ENCODE measurements around the gene VPS41. TPM values are rescaled to one million over a fixed set of nuclear protein-coding genes. Genes with fewer than 3 reads are reported as not detected.
A peak's percentile ranks its signal among the peaks of the same experiment; 100 is the strongest.

The VPS41 gene
- total RNA-seq, 3 donors from 2014 or later = 46.2 to 49.2 (median 47.1) TPM

DNA sequence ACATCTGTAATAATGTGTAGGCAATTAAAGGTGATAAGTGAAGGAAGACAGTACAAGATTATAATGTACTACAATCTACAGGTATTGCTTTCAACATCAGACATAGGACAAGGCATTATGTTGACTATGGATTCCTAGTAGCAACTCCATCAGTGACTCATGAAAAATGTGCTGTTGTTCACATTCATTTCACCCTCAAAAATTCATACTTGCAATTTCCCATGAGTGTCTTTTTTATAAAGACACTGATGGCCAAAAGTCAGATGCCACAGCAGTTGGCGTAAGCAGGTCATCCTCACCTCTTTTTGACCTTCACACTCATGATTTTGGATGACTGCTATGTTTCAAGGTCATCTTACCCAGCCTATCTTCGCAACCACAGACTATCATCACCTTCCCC lies 177.8 kb downstream of the VPS41 start:
- DNase-seq = no peak
- H3K4me1 Mint-ChIP-seq (ENCODE audit: low read depth) = no peaks in the 10 kb centered on the region
- H3K4me3 Mint-ChIP-seq = no peak overlapping the region
- no peaks in the 10 kb centered on the region for H3K27me3 Mint-ChIP-seq (ENCODE audit: low read depth)
- ATAC-seq = peak in 1 of 2 donors; percentile 14
- no peaks in the 10 kb centered on the region for H3K9me3 Mint-ChIP-seq
- H3K36me3 Mint-ChIP-seq (ENCODE audit: insufficient read depth) = peaks cover 23% of the 10 kb centered on the region

DNA sequence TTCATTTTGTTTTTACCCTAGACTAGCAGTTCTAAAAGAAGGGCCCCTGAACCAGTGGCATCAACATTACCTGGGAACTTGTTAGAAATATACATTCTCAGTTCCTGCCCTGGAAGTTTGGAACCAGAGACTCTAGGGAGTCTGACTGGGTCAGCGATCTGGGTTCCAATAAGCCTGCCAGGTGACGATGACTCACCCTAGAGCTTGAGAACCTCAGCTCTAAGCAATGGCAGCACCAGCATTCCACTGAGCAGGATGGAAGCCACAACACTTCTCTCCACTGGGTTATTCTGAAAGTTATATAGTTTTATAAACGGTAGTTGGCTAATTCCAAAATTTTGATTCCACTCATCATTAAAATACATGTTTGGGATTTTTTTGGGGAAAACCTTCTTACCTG lies 180.8 kb downstream of the VPS41 start:
- no peak for DNase-seq
- Mint-ChIP-seq H3K9me3 (no peaks in the 10 kb centered on the region), H3K36me3 (ENCODE audit: insufficient read depth) (peaks cover 22% of the 10 kb centered on the region), H3K4me1 (ENCODE audit: low read depth) (no peaks in the 10 kb centered on the region), H3K4me3 (no peak overlapping the region), H3K27me3 (ENCODE audit: low read depth) (no peaks in the 10 kb centered on the region)
- no peak for ATAC-seq

DNA sequence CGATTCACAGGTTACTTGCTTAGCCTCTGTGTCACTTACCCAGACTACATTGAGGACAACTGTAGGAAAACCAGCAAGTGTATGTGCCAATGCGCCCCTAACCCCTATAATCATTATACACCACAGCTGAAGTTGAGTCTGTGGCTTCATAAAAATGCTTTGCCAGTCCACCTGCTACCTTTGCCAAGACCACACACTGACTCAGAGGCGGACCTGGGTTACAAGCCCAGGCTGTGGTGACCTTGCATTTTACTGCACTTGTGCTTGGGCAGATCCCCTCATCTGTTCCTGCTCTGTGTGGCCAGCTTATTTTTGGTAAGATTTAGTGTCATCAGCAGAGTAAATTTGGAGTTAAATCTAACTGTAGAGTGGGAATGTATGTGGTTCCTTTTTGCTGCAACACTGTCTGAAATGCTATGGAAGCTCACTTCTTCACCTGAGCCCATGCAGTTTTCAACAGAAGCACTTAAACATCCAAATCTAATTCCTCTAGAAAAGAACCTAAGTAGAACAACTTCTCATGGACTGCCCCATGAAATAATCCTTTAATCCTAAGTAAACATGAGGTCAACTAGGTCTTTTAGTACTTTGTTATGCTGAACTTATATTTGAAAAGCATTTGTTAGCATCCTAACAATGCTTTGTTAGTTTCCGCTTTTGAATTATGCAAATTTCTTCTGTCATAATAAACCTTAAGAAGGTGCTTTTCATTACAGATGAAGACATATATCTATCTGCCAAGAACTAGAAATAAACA lies 181.6 kb downstream of the VPS41 start:
- H3K4me3 Mint-ChIP-seq = no peak overlapping the region
- H3K4me1 Mint-ChIP-seq (ENCODE audit: low read depth) = no peaks in the 10 kb centered on the region
- ATAC-seq = no peak
- H3K9me3 Mint-ChIP-seq = no peaks in the 10 kb centered on the region
- no peaks in the 10 kb centered on the region for H3K27me3 Mint-ChIP-seq (ENCODE audit: low read depth)
- H3K36me3 Mint-ChIP-seq (ENCODE audit: insufficient read depth) = peaks cover 24% of the 10 kb centered on the region
- DNase-seq = no peak

DNA sequence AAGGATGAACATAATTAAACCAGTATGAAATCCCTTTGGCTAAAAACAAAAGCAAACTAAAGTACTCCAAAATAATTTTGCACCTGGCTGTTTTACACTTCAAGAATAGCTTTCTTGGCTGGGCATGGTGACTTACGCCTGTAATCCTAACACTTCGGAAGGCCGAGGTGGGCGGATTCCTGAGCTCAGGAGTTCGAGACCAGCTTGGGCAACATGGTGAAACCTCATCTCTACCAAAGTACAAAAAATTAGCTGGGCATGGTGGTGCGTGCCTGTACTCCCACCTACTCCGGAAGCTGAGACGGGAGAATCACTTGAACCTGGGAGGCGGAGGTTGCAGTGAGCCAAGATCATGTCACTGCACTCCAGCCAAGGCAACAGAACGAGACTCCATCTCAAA lies 185.7 kb downstream of the VPS41 start:
- Mint-ChIP-seq H3K4me3 (no peak overlapping the region), H3K36me3 (ENCODE audit: insufficient read depth) (peaks cover 24% of the 10 kb centered on the region), H3K9me3 (peaks cover 4% of the 10 kb centered on the region), H3K4me1 (ENCODE audit: low read depth) (no peaks in the 10 kb centered on the region), H3K27me3 (ENCODE audit: low read depth) (no peaks in the 10 kb centered on the region)
- ATAC-seq = no peak
- DNase-seq = no peak

DNA sequence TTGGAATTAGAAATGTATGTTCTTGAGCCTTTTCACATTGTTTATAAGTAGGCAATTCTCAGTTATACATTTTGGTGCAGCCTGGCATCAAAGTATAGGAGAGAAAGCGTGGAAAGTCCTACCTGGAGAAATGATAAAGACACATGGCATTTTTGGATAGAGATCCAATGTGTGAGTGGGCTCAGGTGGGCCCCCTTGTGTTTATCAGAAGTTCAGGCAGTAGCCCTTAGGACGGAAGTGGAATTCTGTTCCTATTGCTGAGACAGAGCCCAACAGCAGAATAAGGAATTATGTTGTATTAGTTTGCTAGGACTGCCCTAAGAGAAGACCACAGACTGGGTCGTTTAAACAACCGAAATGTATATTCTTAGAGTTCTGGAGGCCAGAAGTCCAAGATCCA lies 192.6 kb downstream of the VPS41 start:
- no peak overlapping the region for H3K4me3 Mint-ChIP-seq
- peaks cover 6% of the 10 kb centered on the region for H3K36me3 Mint-ChIP-seq (ENCODE audit: insufficient read depth)
- H3K4me1 Mint-ChIP-seq (ENCODE audit: low read depth) = no peaks in the 10 kb centered on the region
- H3K27me3 Mint-ChIP-seq (ENCODE audit: low read depth) = peaks cover 3% of the 10 kb centered on the region
- peaks cover 23% of the 10 kb centered on the region for H3K9me3 Mint-ChIP-seq
- no peak for ATAC-seq
- no peak for DNase-seq

DNA sequence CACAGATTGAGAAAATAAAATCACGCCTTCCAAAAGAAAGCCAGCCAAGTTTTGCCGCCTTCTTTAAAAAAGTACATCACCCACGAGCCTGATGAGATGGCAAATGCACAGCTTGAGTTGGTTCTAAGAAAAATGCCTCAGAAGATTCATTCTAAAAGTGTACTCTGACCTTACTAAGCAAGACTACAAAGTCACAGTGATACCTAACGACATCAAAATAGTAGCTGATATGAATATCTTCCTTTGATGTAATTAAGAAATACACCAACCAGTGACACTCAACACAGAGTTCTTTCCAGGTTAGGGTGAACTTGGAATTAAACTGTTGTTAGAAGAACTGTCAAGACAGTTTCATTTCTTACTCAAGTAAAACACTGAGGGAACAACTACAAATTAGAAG lies 199.9 kb downstream of the VPS41 start:
- Mint-ChIP-seq H3K36me3 (ENCODE audit: insufficient read depth) (no peaks in the 10 kb centered on the region), H3K4me3 (no peak overlapping the region)
- ATAC-seq = peak in 1 of 2 donors; percentile 18

DNA sequence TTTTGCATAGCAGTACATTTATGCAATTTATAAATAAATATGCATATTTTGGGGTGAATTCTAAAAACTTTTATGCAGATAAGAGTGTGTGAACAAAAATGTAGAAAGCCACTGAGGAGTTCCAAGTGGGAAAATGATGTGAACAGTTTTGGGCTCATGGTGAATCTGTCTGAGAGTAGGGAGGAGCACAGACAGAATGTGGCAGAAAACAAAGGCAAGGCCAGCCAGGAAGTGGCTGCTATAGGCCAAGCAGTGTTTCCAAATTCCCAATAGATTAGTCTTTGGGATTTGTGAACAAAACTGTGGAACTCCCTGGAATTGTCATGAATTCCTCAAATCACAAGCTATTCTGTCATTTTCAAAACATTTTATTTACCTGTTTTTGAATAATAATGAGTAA lies 204.2 kb downstream of the VPS41 start:
- Mint-ChIP-seq H3K4me3 (no peak overlapping the region), H3K27me3 (ENCODE audit: low read depth) (peaks cover 14% of the 10 kb centered on the region)
- no peak for ATAC-seq

More for the DNA sequence above, 199.9 kb downstream of the VPS41 start:
- no peak for DNase-seq
- Mint-ChIP-seq H3K9me3 (no peaks in the 10 kb centered on the region), H3K4me1 (ENCODE audit: low read depth) (no peaks in the 10 kb centered on the region), H3K27me3 (ENCODE audit: low read depth) (peaks cover 16% of the 10 kb centered on the region)

DNA sequence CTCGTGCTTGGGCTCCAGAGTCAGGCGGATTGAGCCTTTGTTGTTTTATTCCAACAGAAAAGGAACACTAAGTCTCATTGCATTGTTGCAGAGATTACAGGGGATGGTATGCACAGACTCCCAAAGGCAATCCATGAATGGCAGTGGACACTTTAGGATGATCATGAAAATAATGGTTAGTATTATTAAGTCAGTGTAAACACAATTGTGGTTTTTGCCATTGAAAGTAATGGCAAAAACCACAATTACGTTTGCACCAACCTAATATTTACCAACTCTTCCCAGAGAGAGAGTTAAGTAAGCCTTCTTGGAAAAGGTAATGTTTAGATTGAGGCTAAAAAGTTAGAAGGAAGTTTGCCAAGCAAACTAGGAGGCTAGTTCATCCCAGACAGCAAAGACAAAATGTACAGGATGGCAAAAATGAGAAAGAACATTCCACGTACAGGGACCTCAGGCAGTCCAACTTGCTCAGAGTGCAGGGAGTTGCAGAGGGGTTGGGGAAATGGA lies 204.9 kb downstream of the VPS41 start:
- ATAC-seq (no peak), DNase-seq (no peak)
- Mint-ChIP-seq H3K4me1 (ENCODE audit: low read depth) (no peaks in the 10 kb centered on the region), H3K36me3 (ENCODE audit: insufficient read depth) (no peaks in the 10 kb centered on the region), H3K4me3 (no peak overlapping the region), H3K27me3 (ENCODE audit: low read depth) (peaks cover 15% of the 10 kb centered on the region), H3K9me3 (no peaks in the 10 kb centered on the region)

More for the DNA sequence above, 204.2 kb downstream of the VPS41 start:
- Mint-ChIP-seq H3K9me3 (no peaks in the 10 kb centered on the region), H3K4me1 (ENCODE audit: low read depth) (no peaks in the 10 kb centered on the region), H3K36me3 (ENCODE audit: insufficient read depth) (no peaks in the 10 kb centered on the region)
- no peak for DNase-seq

DNA sequence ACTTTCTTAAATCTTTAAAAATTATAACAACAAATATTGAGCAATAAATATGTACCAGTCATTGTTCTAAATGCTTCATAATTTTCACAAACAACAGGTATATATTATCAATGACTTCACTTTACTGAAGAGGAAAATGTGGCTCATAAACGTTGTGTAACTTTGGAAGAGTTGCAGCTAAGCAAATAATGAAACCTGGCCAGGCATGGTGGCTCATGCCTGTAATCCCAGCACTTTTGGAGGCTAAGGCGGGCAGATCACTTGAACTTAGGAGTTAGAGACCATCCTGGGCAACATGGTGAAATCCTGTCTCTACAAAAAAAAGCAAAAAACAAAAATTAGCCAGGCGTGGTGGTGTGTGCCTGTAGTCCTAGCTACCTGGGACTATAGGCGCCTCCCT lies 205.9 kb downstream of the VPS41 start:
- Mint-ChIP-seq H3K4me1 (ENCODE audit: low read depth) (no peaks in the 10 kb centered on the region), H3K36me3 (ENCODE audit: insufficient read depth) (no peaks in the 10 kb centered on the region), H3K9me3 (no peaks in the 10 kb centered on the region), H3K4me3 (no peak overlapping the region), H3K27me3 (ENCODE audit: low read depth) (peaks cover 21% of the 10 kb centered on the region)
- no peak for ATAC-seq
- no peak for DNase-seq

DNA sequence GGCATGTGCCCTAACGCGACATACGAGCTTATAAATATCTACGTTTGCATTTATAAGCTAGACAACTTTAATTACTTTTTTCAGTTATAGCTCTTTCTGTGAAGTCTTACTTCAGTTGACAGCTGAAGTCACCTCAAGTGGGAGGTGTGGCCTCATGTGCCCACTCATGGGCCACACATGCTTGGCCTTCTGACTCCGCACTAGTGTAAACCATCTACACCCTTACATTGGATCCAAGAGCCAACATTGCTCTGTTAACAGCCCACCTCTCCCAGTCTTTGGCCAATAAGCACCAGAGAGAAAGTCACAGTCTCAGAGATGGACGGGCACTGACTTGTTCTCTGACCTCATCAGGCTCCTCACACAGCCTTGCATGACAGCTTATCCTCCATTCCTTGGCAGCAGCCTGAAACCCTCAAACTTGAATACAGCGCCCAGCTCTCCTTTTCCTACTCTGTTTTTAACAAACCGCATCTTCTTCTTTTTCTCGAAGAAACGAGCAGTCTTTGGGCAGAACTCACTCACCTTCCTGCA lies 206.9 kb downstream of the VPS41 start:
- ATAC-seq = no peak

DNA sequence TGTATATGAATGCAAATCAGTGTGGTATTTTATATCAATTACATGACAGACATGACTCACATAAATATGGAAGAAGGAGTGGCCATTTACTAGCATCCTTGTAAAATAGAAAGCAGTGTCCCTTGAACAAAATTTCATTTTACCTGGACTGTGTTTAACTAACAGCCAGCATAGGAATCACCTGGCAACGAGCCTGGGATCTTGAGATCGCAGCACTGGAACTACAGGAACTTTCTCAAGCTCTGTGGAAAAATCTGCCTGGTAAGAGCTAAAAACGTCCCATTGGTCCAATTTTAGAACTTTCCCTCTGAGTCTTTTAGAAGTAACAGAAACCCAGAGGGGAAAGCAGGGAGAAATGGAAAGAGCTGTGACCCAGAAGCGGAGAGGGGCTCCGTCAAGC lies 208.9 kb downstream of the VPS41 start:
- Mint-ChIP-seq H3K36me3 (ENCODE audit: insufficient read depth) (no peaks in the 10 kb centered on the region), H3K27me3 (ENCODE audit: low read depth) (peaks cover 17% of the 10 kb centered on the region), H3K4me1 (ENCODE audit: low read depth) (no peaks in the 10 kb centered on the region), H3K9me3 (peaks cover 2% of the 10 kb centered on the region), H3K4me3 (no peak overlapping the region)
- no peak for DNase-seq
- no peak for ATAC-seq

More for the DNA sequence above, 206.9 kb downstream of the VPS41 start:
- DNase-seq = no peak
- Mint-ChIP-seq H3K4me3 (no peak overlapping the region), H3K27me3 (ENCODE audit: low read depth) (peaks cover 17% of the 10 kb centered on the region), H3K4me1 (ENCODE audit: low read depth) (no peaks in the 10 kb centered on the region), H3K9me3 (no peaks in the 10 kb centered on the region), H3K36me3 (ENCODE audit: insufficient read depth) (no peaks in the 10 kb centered on the region)

DNA sequence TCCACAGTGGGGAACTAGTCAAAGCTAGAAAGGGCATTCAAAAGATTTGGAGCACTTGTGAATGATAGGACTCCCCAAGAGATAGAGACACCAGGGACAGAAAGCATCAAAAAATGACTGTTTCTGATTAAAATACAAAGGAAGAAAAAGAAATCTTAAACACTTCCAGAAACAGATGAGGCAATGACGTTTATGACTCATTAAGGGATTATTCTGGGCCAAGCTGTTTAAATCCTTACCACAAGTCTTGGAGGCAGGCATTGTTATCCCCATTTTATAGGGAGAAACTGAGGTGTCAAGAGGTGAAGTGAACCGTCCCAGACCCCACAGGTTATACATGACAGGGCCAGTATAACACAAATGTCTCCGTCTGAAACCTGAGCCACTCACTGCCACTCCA lies 209.5 kb downstream of the VPS41 start:
- H3K9me3 Mint-ChIP-seq = peaks cover 7% of the 10 kb centered on the region
- peaks cover 17% of the 10 kb centered on the region for H3K27me3 Mint-ChIP-seq (ENCODE audit: low read depth)
- H3K4me1 Mint-ChIP-seq (ENCODE audit: low read depth) = no peaks in the 10 kb centered on the region
- ATAC-seq (no peak), DNase-seq (no peak)
- H3K4me3 Mint-ChIP-seq = no peak overlapping the region
- H3K36me3 Mint-ChIP-seq (ENCODE audit: insufficient read depth) = no peaks in the 10 kb centered on the region

DNA sequence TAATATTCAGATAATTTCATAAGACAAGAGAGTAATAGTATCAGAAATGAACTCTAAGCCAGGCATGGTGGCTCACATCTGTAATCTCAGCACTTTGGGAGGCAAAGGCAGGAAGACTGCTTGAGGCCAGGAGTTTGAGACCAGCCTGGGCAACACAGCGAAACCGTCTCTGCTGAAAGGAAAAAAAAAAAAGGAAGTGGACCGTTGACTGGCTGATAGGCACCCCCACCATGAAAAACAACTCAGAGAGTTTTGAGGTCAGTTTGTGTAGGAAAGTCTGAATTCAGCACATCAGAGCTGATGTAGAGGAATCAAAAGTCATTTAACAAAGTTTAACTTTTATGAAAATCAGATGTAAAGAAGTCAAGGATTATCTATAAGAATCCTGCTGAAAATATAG lies 214.7 kb downstream of the VPS41 start:
- DNase-seq = no peak
- H3K9me3 Mint-ChIP-seq = peaks cover 7% of the 10 kb centered on the region
- peaks cover 8% of the 10 kb centered on the region for H3K27me3 Mint-ChIP-seq (ENCODE audit: low read depth)
- no peak for ATAC-seq
- no peak overlapping the region for H3K4me3 Mint-ChIP-seq
- H3K36me3 Mint-ChIP-seq (ENCODE audit: insufficient read depth) = no peaks in the 10 kb centered on the region
- no peaks in the 10 kb centered on the region for H3K4me1 Mint-ChIP-seq (ENCODE audit: low read depth)

DNA sequence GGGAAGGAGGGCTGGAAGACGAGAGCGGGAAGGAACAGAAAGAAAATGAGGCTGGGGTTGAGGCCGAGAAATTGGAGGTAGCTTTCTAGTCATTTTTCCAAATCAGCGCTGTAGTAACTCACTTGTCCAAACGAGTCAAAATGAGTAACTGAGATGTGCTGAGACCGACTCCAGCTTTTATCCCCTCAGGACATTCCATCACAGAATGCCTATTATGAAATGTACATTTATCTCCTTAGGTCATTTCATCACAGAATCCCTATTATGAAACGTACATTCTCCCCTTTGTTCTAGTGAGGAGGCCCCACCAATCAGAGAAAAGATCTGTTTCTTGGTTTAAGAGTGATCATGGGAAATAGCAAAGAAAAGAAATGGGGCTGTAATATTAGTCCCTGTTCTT lies 222.1 kb downstream of the VPS41 start:
- ATAC-seq (no peak), DNase-seq (no peak)
- Mint-ChIP-seq H3K9me3 (peaks cover 6% of the 10 kb centered on the region), H3K27me3 (ENCODE audit: low read depth) (peaks cover 12% of the 10 kb centered on the region), H3K36me3 (ENCODE audit: insufficient read depth) (no peaks in the 10 kb centered on the region), H3K4me3 (no peak overlapping the region), H3K4me1 (ENCODE audit: low read depth) (no peaks in the 10 kb centered on the region)

DNA sequence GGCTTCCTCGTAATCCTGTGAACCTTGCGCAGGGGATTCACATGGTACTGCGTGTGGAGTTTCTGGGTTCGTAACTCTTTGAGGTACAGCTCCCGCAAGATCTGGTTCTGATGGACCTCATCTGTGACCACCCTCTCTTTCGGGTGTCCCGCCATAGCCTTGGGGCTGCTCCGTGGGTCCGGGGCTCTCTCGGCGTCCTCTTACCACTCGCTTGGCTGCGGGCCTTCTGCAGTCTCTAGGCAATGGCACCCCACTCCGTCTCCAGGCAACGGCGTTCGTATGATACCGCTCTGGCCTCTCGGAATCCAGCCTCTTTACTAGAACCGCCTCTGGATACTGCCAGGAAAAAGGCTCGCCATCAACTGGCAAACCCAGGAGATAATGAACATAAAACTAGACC lies 223.1 kb downstream of the VPS41 start:
- ATAC-seq = no peak

More for the DNA sequence above, 223.1 kb downstream of the VPS41 start:
- DNase-seq = no peak
- Mint-ChIP-seq H3K4me3 (no peak overlapping the region), H3K9me3 (peaks cover 6% of the 10 kb centered on the region), H3K27me3 (ENCODE audit: low read depth) (peaks cover 14% of the 10 kb centered on the region), H3K36me3 (ENCODE audit: insufficient read depth) (no peaks in the 10 kb centered on the region), H3K4me1 (ENCODE audit: low read depth) (no peaks in the 10 kb centered on the region)
